Activated naive CD4-positive, alpha-beta T cell treated with anti-CD3 and anti-CD28 coated beads, Interleukin-2, amount 50 U/mL, for 16 hours (primary cell): ENCODE data around the gene MAZ.

Experiments
- DNase-seq: peaks from one replicate; pipeline ENCODE4 v3.0.0-alpha.2; 2020

MAZ gene

GRCh38 chr16:29809850-29810698 is 3.7 kb downstream of the MAZ start:
- DNase-seq, result peak; percentile 38

DNA sequence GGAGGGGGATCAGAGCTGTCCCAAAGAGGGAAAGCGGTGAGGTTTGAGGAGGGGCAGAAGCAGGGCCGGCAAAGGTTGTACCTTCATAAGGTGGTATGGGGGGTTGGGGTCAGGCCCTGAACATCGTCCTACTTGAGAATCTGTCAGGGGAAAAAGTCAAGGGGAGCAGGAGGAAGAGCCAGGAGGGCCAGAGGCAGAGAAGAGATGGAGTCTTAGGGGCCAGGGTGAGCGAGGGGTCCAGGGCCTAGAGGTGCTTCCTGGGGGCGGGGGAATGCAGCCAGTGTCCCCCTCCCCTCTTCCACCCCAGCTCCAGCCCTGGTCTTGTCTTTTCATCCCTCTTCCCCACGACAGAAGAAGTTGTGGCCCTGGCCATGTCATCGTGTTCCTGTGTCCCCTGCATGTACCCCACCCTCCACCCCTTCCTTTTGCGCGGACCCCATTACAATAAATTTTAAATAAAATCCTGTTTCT is 4.4 kb downstream of the MAZ start:
- no peak for DNase-seq

GRCh38 chr16:29811170-29811895 is 5.0 kb downstream of the MAZ start:
- peak; percentile 69 for DNase-seq

- peak; percentile 52 for DNase-seq
Observed at GRCh38 chr16:29811896-29812665, 5.8 kb downstream of the MAZ start, which contains the start of gene PRRT2. Gene PRRT2 (plus strand): TSS chr16:29812193. CDS start chr16:29813055, 862 bp downstream.

DNA sequence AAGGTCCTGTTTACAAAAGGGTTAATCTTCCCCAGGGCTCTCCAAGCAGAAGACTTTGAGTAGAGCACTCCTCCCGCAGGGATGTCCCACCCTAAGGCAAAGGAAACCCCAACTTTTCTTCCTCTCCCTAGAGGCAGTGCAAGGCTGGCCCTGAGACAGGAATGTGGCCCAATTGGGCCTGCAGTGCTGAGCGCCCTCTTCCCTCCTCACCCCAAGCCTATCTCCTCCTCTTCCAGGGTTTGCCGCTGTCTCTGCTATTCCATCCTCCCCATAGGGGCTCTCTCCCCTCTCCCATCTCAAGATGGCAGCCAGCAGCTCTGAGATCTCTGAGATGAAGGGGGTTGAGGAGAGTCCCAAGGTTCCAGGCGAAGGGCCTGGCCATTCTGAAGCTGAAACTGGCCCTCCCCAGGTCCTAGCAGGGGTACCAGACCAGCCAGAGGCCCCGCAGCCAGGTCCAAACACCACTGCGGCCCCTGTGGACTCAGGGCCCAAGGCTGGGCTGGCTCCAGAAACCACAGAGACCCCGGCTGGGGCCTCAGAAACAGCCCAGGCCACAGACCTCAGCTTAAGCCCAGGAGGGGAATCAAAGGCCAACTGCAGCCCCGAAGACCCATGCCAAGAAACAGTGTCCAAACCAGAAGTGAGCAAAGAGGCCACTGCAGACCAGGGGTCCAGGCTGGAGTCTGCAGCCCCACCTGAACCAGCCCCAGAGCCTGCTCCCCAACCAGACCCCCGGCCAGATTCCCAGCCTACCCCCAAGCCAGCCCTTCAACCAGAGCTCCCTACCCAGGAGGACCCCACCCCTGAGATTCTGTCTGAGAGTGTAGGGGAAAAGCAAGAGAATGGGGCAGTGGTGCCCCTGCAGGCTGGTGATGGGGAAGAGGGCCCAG is 6.7 kb downstream of the MAZ start:
- no peak for DNase-seq

- no peak for DNase-seq
Observed at GRCh38 chr16:29813644-29814562, 7.6 kb downstream of the MAZ start.

DNA sequence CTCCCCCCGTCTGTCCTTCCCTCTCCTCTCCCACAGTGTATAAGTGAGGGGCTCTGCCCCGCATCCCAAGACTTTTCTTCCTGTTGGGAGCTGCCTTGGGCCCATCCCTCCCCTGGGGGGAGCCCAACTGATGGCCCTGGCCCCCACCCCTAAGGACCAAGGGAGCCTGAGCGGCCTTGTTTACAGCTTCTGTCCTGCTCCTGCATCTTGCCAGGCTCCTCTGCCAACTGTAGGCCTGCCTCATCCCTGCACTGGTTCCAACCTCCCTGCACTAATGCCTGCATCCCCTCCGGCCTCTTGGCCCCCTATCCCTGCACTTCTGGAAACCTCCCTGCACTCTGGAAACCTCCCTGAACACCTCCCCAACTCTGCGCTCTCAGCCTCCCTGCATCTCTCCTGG is 8.3 kb downstream of the MAZ start:
- no peak for DNase-seq

- peak; percentile 73 for DNase-seq
Observed at GRCh38 chr16:29815032-29815721, 8.8 kb downstream of the MAZ start.

GRCh38 chr16:29815793-29816693 is 9.7 kb downstream of the MAZ start, which contains the start of gene PAGR1:
Gene PAGR1 (plus strand): TSS chr16:29816152. CDS start chr16:29816526, 374 bp downstream.
- peak; percentile 97 for DNase-seq

DNA sequence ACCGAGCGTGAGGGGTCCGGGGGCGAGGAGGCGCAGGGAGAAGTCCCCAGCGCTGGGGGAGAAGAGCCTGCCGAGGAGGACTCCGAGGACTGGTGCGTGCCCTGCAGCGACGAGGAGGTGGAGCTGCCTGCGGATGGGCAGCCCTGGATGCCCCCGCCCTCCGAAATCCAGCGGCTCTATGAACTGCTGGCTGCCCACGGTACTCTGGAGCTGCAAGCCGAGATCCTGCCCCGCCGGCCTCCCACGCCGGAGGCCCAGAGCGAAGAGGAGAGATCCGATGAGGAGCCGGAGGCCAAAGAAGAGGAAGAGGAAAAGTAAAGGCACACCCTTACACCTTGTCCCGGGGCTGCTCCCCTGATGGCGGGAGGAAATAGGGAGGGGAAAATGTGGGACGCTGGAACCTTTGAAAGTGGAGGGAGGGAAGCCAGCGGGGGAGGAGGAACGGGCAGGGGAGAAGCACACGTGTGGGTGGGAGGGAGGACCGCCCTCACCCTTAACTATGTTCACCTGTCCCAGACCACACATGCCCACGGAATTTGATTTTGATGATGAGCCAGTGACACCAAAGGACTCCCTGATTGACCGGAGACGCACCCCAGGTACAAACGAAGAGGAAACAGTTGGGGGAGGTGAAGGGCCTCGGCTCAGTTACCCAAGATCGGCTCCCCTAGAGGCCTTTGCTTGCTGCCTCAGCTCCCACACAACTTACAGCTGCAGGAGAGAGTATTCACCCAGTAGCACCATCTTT is 10.5 kb downstream of the MAZ start:
- DNase-seq, result peak; percentile 57

- no peak for DNase-seq
Observed at GRCh38 chr16:29818082-29818481, 11.8 kb downstream of the MAZ start.

DNA sequence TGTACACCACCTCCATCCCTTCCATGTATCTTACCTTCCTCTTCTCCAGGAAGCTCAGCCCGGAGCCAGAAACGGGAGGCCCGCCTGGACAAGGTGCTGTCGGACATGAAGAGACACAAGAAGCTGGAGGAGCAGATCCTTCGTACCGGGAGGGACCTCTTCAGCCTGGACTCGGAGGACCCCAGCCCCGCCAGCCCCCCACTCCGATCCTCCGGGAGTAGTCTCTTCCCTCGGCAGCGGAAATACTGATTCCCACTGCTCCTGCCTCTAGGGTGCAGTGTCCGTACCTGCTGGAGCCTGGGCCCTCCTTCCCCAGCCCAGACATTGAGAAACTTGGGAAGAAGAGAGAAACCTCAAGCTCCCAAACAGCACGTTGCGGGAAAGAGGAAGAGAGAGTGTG is 13.2 kb downstream of the MAZ start:
- no peak for DNase-seq

DNA sequence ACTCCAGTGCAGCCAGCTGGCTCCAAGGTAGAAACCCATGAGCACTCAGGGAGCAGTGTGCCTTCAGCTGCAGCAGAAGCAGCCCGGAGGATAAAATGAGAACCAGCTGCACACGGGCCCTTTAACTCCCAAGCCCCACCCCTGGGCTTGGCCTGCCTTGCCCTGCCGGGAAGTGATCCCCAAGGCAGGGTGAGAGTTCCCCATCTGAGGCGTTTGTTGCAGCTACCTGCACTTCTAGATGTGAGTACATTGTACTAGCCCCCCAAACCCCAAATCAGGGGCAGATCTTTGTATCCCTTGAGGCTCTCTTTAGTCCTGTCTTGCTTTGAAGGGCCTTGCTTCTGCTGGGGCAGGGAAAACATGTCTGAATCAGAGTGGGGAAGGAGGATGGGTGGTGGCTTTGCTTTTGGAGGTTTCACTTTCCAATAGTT is 14.0 kb downstream of the MAZ start, which contains the start of gene MVP:
TSS of gene MVP (plus strand) at position 192 of the 431 bp plus-strand sequence. CDS start 10,088 bp downstream, outside the sequence.
- peak; percentile 53 for DNase-seq

DNA sequence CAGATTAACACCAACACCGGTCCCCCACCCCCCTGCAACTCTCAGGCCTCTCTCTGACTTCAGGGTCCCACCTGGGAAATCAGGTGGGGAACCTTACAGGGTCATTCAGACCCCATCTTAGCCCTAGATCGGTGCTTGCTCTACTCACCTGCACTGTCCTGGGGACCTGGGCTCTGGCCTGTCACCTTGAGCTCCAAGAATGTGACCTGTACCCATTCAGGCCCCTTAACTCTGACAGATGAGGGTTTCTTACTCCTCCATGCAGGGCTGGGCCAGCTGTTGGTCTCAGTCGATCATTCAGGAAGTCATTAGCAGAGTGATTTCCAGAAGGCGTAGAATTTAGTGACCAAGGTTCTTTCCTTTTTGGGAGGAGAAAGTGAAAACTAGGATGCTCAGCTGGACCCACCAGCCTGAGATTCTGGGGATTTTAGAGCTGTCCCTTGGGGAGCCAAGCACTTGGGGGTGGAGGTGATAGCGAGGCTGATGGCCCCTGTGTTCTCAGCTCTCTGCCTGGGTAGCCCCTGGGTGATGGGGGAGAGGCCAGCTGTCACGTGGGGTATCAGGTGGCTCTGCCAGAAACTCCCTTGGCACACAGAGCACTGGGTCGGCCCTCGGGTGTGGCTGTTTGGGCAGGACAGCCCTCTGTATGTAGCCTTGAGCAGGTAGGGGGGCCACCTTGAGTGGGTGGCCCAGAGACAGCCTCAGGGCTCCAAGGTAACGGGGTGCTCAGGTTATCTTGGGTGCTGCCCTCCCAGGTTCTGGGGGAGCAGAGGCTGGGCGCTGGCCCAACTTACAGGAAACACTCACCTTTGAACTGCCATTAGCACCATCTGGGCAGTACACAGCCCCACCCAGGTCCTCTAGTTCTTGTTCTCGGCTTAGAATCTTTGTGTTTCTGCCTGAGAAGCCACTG is 14.7 kb downstream of the MAZ start:
- no peak for DNase-seq

GRCh38 chr16:29821643-29822115 is 15.3 kb downstream of the MAZ start:
- no peak for DNase-seq

DNA sequence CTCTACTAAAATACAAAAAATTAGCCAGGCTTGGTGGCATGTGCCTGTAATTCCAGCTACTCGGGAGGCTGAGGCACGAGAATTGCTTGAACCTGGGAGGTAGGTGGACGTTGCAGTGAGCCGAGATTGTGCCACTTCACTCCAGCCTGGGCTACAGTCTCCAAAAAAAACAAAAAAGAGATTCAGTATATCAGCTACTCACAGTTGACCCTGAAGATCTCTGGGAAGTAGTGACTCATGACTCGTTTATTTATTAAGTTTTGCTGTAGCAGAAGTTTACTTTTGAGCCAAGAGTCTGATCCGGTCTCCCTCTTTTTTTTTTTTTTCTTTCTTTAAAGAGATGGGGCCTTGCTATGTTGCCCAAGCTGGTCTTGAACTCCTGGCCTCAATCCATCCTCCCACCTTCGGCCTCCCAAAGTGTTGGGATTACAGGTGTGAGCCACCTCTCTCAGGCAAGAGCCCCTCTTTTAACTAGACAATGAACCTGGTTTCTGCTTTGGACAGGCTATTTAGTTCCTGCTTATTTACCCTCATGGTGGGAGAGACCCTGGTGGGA is 18.3 kb downstream of the MAZ start:
- no peak for DNase-seq
